HG02678 (cell line): ENCODE results near the gene NRCAM.

Experiments used
- ATAC-seq: cut with Tn5 transposase; IDR thresholded peaks from one replicate; pipeline ENCODE4 v1.9.1; 2021; ENCODE audit warnings: mild to moderate bottlenecking, moderate library complexity; ENCODE audit not compliant: unreplicated experiment

The NRCAM gene

DNA sequence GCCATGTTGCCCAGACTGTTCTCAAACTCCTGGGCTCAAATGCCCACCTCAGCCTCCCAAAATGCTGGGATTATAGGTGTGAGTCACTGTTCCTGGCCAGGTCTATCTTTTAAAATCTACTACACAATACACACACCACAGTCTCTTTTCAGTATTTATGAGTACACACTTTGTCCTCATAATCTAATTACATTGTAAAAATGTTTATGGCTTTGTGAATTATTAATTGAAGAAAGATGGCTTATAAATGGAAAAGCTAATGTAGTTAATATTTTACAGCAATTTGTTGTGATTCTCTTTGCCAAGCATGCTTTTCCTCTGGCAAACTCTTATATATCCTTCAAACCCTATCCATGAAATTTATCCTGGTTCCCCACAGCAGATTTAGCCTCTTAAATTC lies 348.1 kb downstream of the NRCAM start:
- ATAC-seq, result no peak

DNA sequence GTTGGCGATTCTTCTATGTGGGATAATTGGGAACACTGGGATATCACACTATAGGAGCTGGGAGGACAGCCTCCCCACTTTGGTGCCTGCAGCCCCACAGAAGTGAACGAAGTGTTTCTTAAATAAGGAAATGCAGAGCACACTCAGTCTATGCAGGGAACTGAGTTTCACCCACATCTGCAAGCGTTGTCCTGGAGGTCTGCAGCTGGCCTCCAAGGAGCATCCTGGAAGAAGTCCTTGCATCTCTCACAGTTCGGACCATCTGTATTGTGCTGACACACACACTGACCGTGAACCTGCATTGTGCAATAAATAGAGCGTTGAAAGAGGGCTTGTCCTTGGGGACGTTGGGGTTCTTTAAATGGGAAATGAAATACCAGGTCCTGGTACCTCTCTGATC lies 351.9 kb downstream of the NRCAM start:
- no peak for ATAC-seq

DNA sequence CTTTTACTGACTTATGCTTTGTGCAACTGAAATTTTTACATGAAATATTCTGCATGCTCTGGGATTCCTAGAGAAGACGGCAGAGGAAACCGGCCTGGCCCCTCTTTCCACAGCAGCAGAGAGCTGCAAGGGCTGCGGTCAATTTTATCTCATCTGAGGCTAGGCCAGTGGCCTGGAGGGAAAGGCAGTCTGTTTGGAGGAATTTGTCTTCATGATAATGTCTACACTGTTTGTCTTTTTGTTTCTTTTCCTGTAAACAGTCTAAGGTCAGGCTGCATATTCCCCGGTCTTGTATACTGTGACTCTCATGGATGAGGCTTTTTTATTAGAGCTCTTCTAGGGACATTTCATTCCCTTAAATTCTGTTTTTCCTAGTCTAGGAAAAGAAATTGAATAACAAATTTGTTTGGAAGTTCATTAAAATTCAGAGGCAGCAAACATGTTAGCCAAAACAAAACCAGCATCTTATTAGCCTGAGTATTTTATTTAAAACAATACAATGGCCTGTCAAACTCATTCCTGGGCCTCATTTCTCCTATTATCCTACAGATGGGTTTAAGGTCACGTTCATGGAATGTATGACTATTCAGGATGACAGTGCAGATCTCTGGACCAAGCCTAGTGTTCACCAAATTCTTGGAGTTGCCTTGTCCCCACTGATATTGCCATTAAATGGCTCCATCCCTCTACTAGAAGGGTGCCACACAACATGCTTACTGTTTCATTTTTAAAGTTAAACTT lies 352.5 kb downstream of the NRCAM start:
- ATAC-seq, result no peak

DNA sequence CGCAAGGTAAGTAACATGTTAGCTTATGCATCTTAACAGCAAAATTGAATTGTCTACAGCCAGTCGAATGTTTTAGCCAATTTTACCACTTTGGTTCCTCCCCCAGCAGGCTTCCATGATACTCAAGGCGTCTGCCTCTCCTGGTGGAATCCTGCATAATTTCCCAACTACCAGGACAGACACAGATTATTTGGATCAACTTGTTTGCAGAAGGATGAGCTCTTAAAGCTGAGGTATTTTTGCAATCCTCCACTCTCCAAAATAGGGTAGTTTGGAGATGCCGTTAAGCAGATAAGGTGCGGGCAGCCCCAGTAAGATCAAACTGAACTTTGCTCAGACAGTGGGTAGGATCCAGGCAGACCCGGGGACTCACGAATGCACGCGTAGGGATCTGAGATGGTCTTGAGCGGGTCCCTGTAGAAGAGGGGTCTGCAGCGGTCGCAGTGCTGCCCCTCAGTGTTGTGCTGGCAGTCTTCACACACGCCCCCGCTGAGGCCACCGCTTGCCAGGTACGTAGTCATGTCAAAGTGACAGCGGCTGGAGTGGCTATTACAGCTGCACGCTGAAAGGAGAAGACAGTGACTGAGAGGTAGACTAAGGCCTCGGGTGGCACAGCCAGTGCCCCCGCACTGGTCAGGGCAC lies 353.4 kb downstream of the NRCAM start:
- ATAC-seq, result no peak

DNA sequence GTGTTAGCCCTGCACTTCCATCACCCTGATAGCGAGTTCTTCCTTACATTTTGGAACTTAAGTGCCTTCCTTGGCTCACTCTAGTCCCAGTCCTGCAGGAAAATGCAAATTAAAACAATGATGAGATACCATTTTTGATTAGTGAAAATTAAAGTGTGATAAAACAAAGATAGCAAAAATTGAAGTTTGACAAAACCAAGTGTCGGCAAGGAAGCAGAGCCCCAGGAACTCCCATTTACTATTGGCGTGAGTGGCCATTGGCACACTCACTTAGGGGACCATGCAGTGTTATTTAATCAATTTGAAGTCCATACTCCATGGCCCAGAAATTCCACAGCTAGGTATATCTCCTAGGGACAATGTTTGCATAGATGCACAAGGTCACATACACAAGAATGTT lies 354.5 kb downstream of the NRCAM start:
- no peak for ATAC-seq

DNA sequence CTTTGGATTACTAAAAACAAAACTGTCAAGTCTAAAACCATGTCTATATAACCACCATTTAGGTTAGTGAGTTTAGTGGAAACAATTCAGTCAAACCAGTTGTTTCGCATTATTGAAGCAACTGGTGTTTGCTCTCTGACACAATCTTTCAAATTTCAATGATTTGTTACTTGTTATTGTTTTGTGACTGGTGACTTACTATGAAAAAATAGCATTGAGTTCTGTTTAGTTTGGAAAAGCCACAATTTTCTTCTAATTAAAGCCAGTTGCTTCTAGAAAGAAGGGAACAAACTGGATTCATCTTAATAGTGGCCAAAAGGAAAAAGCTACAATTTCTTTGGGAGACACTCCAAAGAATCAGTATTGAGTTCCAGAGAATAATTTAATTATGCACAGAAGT lies 356.5 kb downstream of the NRCAM start:
- ATAC-seq, result no peak

DNA sequence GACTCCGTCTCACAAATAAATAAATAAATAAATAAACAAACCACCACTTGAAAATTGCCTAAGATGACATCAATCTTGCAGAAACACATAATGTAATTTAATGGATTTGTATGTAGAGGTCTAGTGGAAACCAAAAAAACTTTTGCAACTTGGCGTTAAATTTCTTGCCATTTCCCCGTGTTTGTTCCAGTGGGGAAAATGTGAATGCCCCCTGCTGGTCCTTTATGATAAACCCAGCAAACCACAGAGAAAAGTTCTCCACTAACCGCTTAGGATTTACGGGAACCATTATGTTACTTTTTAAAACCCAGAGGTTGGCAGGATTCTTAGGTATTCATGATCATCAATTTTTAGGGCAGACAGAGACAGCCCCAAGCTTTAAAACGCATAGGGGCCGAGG lies 358.5 kb downstream of the NRCAM start:
- no peak for ATAC-seq
